ENCODE data around the gene TNFRSF4. TPM values are rescaled to one million over a fixed set of nuclear protein-coding genes. Genes with fewer than 3 reads are reported as not detected.
"Not testable (repeated sequence)": the region's sequence is repeated elsewhere in the genome, so short reads cannot be mapped to it uniquely, and the experiment has no call there.

The TNFRSF4 gene
- total RNA-seq, 2 experiments from 2014 or later, result 27.6 to 28.6 TPM

DNA sequence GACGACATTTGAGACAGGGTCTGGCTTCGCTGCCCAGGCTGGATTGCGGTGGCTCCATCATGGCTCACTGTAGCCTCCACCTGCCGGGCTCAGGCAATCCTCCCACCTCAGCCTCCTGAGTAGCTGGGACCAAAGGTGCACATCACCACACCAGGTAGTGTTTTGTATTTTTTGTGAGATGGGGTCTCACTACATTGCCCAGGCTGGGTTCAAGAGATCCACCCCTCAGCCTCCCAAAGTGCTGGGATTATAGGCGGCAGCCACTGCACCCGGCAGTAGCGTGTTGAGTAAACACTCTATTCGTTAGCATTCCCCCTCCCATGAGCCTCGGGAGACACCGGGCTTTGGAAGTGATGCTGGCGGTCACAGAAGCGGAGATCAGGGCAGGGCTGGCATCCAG is 39.4 kb upstream of the TNFRSF4 start:
- no peak for DNase-seq
- Mint-ChIP-seq H3K9me3 (no peaks in the 10 kb centered on the region), H3K4me1 (ENCODE audit: low read depth) (no peaks in the 10 kb centered on the region), H3K27ac (no peak overlapping the region), H3K36me3 (ENCODE audit: low read depth) (peaks cover 33% of the 10 kb centered on the region), H3K27me3 (no peaks in the 10 kb centered on the region), H3K4me3 (no peak overlapping the region)
- Histone ChIP-seq H3K4me3 (ENCODE audit: low read length) (no peak overlapping the region), H3K27ac (ENCODE audit: low read depth in 1 of 2, low read length in 2 of 2) (no peak overlapping the region), H3K27me3 (ENCODE audit: control insufficient read depth in 1 of 2, insufficient read depth in 2 of 2, low read length in 2 of 2) (no peaks in the 10 kb centered on the region), H3K4me1 (ENCODE audit: insufficient read depth, low read length) (peaks cover 19% of the 10 kb centered on the region), H3K9me3 (ENCODE audit: control insufficient read depth in 1 of 2, insufficient read depth in 1 of 2, low read length in 2 of 2) (no peaks in the 10 kb centered on the region), H3K36me3 (ENCODE audit: insufficient read depth, low read length) (peaks cover 39% of the 10 kb centered on the region)
- TF ChIP-seq, protein P1, sequence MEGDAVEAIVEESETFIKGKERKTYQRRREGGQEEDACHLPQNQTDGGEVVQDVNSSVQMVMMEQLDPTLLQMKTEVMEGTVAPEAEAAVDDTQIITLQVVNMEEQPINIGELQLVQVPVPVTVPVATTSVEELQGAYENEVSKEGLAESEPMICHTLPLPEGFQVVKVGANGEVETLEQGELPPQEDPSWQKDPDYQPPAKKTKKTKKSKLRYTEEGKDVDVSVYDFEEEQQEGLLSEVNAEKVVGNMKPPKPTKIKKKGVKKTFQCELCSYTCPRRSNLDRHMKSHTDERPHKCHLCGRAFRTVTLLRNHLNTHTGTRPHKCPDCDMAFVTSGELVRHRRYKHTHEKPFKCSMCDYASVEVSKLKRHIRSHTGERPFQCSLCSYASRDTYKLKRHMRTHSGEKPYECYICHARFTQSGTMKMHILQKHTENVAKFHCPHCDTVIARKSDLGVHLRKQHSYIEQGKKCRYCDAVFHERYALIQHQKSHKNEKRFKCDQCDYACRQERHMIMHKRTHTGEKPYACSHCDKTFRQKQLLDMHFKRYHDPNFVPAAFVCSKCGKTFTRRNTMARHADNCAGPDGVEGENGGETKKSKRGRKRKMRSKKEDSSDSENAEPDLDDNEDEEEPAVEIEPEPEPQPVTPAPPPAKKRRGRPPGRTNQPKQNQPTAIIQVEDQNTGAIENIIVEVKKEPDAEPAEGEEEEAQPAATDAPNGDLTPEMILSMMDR (IDR thresholded peaks at IDR 0.05), result no peak
- ChIA-PET POLR2A (no interaction called here), CTCF (no interaction called here)
- intact Hi-C loops (cut with DNase I, micrococcal nuclease), result loop anchor here in 1 of 2 experiments (5.0 kb wide), 1 partner anchor 136 kb away; the partner anchor contains the start of gene C1orf159
- ATAC-seq (ENCODE audit: poor library complexity), result no peak

DNA sequence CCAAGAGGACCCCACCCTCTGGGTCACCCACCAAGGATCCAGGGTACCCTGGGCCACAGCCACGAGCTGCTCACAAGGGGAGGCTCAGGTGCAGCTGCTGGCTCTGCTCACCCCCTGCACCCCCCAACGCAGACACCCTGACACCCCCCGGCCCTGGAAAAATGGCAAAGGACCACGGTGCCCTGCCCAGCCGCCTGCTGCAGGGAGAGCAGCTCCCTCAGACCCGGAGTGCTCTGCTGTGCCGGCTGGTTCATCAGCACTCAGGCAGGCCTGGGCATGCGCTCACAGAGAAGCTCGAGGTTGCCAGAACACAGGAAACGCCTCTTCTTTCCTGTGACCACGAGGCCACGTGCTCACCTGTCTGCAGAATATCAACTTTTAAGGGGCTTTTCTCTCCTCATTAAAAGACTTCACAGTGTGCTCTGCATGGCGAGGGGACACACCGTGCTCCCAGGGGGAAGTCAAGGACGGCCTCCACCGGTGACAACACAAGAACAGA is 36.9 kb upstream of the TNFRSF4 start:
- ATAC-seq (ENCODE audit: poor library complexity) (no peak), DNase-seq (peak in 13 of 14 experiments; percentile 40 to 87 (median 66))
- peak overlapping the region; percentile 59 to 70 for H3K27ac ChIP-seq (ENCODE audit: low read depth in 1 of 2, low read length in 2 of 2)
- H3K4me1 ChIP-seq (ENCODE audit: insufficient read depth, low read length), result peaks cover 24% of the 10 kb centered on the region
- CTCF ChIA-PET, result interaction anchor here (1.0 to 2.9 kb wide), 2 partner anchors 129 to 187 kb away, joined by 3 to 9 read pairs; no protein-coding TSS in a partner anchor
- no peaks in the 10 kb centered on the region for H3K4me1 Mint-ChIP-seq (ENCODE audit: low read depth)
- TF ChIP-seq, protein P1 (IDR thresholded peaks at IDR 0.05), result no peak
- peaks cover 0 to 4% of the 10 kb centered on the region in 2 experiments for H3K9me3 ChIP-seq (ENCODE audit: control insufficient read depth in 1 of 2, insufficient read depth in 1 of 2, low read length in 2 of 2)
- H3K27me3 ChIP-seq (ENCODE audit: control insufficient read depth in 1 of 2, insufficient read depth in 2 of 2, low read length in 2 of 2), result peaks cover 4 to 11% of the 10 kb centered on the region in 2 experiments
- no peaks in the 10 kb centered on the region for H3K27me3 Mint-ChIP-seq
- peaks cover 27% of the 10 kb centered on the region for H3K36me3 ChIP-seq (ENCODE audit: insufficient read depth, low read length)
- H3K36me3 Mint-ChIP-seq (ENCODE audit: low read depth), result peaks cover 23% of the 10 kb centered on the region
- intact Hi-C loops (cut with DNase I, micrococcal nuclease), result loop anchor here (1.0 to 5.0 kb wide), 2 partner anchors 129 to 134 kb away; partner anchors contain the start of gene C1orf159 (in 1 of the 2)
- H3K4me3 ChIP-seq (ENCODE audit: low read length), result peak overlapping the region; percentile 22
- no peak overlapping the region for H3K27ac Mint-ChIP-seq
- no peaks in the 10 kb centered on the region for H3K9me3 Mint-ChIP-seq
- H3K4me3 Mint-ChIP-seq, result no peak overlapping the region
- POLR2A ChIA-PET, result interaction anchor here (1.0 kb wide), 1 partner anchor 129 kb away, joined by 3 read pairs; no protein-coding TSS in a partner anchor

DNA sequence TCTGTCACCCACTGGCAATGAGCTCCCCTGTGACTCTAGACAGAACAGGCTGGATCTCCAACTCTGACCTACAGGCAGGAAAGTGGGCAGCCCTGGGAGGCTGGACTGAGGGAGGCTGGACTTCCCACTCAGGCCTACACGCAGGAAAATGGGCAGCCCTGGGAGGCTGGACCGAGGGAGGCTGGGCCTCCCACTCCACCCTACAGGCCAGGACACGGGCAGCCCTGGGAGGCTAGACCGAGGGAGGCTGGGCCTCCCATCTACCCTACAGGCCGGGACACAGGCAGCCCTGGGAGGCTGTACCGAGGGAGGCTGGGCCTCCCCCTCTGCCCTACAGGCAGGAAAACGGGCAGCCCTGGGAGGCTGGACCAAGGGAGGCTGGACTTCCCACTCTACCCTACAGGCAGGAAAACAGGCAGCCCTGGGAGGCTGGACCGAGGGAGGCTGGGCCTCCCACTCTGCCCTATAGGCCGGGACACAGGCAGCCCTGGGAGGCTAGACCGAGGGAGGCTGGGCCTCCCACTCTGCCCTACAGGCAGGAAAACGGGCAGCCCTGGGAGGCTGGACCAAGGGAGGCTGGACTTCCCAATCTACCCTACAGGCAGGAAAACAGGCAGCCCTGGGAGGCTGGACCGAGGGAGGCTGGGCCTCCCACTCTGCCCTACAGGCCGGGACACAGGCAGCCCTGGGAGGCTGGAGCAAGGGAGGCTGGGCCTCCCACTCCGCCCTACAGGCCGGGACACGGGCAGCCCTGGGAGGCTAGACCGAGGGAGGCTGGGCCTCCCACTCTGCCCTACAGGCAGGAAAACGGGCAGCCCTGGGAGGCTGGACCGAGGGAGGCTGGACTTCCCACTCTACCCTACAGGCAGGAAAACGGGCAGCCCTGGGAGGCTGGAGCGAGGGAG is 34.3 kb upstream of the TNFRSF4 start:
- H3K9me3 ChIP-seq (ENCODE audit: control insufficient read depth in 1 of 2, insufficient read depth in 1 of 2, low read length in 2 of 2); H3K4me3 ChIP-seq (ENCODE audit: low read length); H3K27me3 Mint-ChIP-seq; H3K27ac Mint-ChIP-seq; H3K4me1 Mint-ChIP-seq (ENCODE audit: low read depth); DNase-seq; H3K36me3 ChIP-seq (ENCODE audit: insufficient read depth, low read length); intact Hi-C loops (cut with DNase I, micrococcal nuclease); H3K27ac ChIP-seq (ENCODE audit: low read depth in 1 of 2, low read length in 2 of 2); CTCF ChIA-PET; POLR2A ChIA-PET; H3K4me3 Mint-ChIP-seq; H3K9me3 Mint-ChIP-seq; ATAC-seq (ENCODE audit: poor library complexity): not testable (repeated sequence)
- H3K36me3 Mint-ChIP-seq (ENCODE audit: low read depth), result peaks cover 14% of the 10 kb centered on the region
- Histone ChIP-seq H3K27me3 (ENCODE audit: control insufficient read depth in 1 of 2, insufficient read depth in 2 of 2, low read length in 2 of 2) (peaks cover 11 to 17% of the 10 kb centered on the region in 2 experiments), H3K4me1 (ENCODE audit: insufficient read depth, low read length) (peaks cover 24% of the 10 kb centered on the region)

Measured in CD4-positive, alpha-beta T cell (primary cell).